ENCODE results near the gene IFFO2. TPM values are rescaled to one million over a fixed set of nuclear protein-coding genes. Genes with fewer than 3 reads are reported as not detected.

Gene IFFO2
- total RNA-seq (2014; rRNA removed; shearing (Covaris generic)): 6.3 and 7.1 TPM in 2 replicates

DNA sequence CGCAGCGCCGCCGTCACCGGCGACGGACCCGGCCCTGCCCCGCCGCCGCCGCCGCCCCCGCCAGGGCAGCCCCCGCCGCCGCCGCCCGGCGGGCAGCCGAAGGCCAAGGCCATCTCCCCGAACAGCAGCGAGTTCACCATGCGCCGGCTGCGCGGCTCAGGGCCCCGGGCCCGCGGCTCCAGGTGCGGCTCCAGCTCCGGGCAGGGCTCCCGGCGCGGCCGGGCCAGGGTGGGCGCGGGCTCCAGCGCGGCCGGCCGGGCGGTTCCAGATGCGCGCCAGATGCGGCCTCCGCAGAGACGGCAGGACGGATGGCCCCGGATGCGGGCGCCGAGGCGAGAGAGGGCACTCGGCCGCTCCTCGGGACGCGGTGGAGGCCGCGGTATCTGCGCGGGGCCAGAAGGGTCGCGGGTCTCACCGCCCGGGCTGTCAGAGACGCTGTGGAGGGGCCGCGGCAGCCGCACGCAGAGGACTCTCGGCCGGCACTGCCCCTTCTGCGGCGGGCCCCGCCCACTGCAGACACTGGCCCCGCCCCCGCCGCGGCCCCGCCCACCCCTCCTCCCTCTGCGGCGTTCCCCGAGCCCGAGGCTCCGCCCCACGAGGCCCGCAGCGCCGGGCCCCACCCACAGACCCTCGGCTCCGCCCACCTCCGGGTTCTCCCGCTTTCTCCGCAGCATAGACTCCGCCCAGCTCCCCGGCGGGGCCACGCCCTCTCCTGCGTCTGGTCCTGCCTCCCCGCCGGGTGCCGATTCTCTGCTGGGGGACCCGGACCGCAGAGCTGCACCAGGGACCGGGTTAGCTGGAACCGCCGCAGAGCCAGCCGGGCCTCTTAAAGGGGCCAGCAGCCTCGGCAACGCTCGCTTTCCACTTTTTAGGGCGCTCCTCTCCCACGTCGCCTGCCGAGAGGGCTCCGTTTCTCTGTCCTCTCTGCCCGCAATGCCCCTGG is at the start of gene IFFO2:
TSS of gene IFFO2 (minus strand) at position 484 of the 943 bp plus-strand sequence. CDS start at position 140, 344 bp downstream.
- DNase-seq (ENCODE audit: low spot score): peak; percentile 62

DNA sequence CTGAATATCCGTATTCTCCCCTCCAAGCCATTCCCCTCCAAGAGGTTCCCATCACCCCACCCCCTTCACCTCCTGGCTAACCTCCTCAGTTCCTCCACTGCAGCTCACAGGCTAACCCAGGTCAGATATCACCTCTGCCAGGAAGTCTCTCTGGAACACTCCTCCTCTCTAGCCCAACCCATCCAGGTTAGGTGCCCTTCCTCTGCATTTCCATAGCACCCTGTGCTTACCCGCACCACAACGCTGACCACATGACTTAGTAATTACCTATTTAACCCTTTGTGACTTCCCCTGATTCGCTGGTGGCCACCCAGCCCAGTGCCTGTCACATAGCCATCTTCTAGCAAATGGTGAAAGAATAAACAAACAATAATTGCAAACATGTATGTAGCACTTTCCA is 49.5 kb upstream of the IFFO2 start:
- no peak for DNase-seq (ENCODE audit: low spot score)

DNA sequence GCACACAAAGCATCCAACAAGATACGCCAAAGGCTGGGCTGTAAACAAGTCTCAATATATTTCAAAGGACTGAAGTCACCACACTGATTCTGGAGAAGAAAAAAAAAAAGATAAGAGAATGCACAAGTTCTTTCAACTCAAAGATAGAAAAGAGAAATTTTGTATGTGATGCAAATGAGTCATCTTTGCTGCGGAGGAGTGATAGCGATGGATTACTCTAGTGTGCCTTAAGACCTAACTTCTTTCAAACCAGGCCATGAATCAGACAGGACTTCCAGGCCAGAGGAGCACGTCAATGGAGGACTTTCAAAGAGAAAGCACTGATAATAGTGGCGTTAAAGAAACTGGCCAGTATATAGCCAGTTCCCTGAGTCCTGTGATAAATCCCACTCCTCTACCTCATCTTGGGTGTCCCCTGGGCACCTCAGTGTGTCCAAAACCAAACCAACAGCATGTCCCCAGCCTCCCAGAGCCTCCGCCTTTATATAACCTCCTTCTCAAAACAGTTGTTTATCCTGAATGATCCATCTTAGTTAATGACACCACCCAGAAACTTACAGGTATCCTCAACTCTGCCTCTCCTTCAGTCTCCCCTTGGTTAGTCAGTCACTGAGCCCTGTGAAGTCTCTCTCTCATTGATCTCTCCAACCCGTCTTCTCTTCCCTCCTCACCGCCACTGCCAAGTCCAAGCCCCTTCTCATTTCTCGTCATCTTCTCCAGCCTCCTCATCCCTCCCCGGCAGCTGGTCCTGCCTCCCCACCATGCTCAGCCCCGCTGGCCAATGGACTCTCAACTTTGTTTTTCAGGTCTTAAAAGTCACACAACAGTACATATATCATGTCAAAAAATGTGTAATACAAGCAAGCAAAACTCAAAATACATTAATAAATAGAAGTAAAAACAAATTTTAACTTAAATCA is 47.2 kb upstream of the IFFO2 start:
- DNase-seq (ENCODE audit: low spot score): peak; percentile 43

DNA sequence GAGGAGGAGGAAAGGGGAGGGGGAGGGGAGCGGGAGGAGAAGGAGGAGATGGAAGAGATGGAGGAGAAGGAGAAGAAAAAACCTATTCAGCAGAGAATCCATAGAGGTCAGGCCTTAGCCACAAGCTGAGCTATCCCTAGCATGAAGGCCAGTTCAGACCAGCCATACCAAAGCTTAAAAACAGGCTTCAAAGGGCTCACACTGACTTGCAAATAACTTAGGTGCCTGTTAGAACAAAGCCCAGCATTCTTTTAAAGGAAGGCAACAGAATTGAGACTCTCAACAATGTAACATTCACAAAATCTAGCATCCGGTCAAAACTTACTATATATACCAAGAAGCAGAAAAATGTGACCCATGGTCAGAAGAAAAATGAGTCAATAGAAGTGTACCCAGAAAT is 43.6 kb upstream of the IFFO2 start:
- DNase-seq (ENCODE audit: low spot score): no peak

DNA sequence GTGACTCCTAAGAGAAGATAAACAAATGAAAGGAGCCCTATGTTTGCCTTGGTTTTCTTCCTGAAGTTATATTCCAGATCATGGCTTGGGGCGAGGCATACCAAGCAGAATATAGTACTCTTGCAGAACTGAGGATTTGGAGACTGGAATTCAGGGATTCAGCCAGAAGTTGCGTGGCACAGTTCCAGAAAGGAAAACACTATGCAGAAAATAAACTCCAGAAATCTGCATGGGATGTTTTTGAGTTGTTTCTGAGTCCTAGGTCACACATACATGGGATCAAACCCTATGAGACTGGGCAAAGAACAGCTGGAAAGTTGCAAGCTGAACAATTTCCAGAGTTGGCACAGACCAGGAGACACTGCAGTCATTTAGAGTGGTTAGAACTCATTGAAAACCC is 42.9 kb upstream of the IFFO2 start:
- no peak for DNase-seq (ENCODE audit: low spot score)

DNA sequence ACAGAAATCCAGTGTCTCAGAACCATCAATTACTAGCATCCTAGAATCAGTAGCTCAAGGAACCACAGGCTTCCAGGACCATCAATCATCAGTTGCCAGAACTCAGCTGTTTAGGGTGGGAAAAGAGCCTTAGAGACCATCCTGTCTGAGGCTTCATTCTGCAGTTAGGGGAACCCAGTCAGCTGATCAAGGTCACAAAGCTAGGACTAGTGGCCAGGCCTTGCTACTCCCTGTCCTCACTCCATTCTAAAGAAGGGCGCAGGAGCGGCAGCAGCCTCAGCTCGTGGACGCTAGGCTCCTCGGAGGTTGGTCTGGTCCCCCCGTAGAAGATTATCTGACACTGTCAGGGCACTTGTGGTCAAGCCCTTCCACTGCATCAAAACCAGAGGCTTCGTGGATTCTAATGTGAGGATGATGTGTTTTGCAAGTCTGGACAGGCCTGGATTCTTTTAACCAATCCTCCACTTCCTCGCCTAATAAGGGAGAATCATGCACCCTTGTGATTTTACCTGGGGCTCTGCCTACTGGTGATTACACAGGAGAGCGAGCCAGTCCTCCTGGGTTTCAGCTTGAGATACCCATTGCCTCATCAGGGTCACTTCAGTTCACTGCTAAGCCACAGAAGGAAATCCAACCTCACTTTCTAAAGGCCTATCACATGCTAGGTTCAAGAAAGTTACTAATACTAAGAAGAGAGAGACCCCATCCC is 41.7 kb upstream of the IFFO2 start:
- DNase-seq (ENCODE audit: low spot score): no peak

DNA sequence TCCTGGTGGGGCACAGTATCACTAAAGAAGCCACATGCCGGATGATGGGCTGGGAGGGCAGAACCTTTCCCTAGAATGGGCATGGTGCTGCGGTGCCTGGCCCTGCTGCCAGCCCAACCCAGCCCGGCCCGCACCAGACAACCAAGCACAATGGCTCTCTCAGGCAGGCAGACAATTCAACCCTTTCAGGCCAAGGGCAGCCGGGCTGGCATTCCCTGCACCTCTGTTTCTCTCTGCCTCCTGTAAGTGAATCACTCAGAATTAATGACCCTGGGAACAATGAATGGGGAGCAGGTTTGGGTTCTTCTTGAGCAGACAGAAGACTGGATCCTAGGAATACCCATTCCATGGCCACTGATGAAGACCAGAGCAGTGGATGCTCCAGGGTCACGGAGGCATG is 41.0 kb upstream of the IFFO2 start:
- no peak for DNase-seq (ENCODE audit: low spot score)

DNA sequence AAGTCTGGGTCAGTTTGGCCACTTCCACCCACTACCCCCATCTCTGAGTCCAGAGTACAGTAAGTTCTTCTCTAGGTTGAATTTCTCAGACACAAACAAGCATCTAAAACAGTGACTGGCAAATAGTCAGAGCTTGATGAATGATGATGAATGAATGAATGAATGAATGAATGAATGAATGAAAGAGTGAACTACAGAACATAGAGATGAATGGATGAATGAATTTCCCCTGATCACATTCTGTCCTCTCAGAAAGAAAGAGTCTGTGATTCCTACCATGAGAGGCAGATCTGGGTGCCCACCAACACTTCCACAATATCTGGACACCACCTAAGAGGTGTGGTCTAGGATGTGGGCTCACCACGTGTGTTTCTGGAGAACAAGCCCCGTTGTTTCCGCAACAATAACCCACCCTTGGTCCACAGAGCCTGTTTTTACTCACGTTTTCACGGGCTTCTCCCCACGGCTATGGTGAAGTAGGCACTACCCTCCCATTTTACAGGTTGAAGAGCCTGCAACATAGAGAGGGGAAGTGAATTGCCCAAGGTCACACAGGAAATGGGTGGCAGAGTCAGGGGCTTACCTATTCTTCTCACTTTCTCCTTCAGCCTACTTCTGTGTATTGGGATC is 40.2 kb upstream of the IFFO2 start:
- DNase-seq (ENCODE audit: low spot score): no peak

DNA sequence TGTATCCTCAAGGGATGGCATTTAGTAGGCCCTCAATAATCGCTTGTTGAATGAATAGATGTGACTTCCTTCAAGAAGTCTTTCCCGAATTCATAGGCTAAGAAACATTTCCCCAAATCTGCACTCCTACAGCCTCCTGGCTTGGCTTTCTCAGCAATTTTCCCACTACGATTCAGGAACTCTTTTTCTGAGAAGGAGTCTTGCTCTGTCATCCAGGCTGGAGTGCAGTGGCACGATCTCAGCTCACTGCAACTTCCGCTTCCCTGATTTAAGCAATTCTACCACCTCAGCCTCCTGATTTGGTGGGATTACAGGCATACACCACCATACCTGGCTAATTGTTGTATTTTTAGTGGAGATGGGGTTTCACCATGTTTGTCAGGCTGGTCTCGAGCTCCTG is 37.9 kb upstream of the IFFO2 start:
- no peak for DNase-seq (ENCODE audit: low spot score)

DNA sequence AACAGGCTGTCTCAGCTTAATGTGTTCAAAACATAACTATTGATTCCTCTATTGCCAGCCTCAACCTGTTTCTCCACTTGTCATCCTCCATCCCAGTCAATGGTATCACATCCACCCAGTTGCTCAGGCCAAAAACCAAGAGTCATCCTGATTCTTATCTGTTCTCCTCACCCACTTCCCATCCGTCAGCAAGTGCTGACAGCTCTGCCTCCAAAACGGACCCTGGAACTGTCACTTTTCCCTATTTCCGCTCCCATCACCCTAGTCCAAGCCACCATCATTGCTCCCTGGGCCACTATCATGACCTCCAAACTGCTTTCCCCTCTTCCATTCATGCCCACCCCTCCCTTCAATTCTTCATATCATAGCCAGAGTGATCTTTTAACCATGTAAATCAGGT is 36.2 kb upstream of the IFFO2 start:
- no peak for DNase-seq (ENCODE audit: low spot score)

DNA sequence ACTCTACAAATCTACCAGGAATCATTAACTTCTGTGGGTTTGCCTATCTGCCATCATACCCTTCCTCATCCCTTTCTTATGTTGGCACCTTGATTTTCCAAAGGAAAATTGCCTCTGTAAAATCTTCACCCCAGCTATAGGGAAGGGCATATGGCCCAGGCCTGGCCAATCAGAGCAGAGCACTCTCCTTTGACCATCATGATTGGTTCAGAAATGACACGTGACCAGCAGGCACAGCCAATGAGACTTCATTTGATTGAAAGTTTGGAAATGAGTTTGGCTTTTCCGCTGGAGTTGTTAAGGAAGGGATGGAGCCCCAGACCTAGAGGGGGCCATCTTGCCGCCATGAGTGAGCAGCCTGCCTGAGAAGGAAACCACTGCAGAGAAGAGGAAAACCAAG is 35.1 kb upstream of the IFFO2 start:
- DNase-seq (ENCODE audit: low spot score): no peak

DNA sequence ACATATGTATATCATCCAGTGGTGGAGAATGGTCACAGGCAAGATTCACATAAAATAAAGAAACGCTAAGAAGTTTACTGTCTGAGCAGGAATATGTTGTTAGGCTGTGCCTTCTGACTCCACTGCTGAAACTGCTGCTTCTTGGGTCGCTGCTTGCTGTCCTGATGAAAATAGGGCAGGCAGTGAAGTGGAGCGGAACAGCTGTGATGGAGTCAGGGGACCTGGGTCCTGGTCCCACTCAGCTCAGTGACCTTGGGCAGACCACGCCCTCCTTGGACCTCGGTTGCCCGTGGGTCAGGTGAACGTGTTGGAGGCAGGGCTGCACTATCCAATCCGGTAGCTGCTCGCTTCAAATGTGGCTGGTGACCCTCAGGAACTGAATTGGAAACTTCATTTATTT is 33.4 kb upstream of the IFFO2 start:
- no peak for DNase-seq (ENCODE audit: low spot score)

DNA sequence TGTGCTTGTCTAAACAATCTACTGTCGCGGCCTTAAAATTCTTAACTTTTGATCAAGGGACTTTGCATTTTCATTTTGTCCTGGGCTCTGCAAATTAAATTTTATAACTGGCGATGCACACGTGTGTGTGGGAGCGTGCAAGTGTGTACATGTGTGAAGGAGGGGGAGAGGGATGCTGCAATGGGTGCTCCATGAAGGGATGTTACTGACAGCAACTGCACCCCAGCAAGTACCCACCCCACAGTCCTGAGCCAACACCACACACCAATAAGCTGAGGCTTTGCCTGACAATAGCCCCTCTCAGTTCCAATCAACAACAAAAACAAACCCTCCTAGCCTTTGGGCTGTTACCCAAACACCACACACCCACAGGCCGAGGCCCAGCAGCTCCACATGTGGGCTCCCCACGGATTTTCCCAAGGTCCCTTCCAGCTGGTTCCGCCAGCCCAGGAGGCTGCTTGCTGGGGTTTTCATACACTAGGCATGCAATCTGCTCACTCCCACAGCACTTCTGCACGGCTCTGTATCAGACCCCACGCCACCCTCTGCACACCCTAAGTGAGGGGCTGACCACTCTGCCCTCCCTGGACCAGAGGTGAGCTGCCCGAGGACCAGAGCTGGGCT is 32.8 kb upstream of the IFFO2 start:
- no peak for DNase-seq (ENCODE audit: low spot score)

DNA sequence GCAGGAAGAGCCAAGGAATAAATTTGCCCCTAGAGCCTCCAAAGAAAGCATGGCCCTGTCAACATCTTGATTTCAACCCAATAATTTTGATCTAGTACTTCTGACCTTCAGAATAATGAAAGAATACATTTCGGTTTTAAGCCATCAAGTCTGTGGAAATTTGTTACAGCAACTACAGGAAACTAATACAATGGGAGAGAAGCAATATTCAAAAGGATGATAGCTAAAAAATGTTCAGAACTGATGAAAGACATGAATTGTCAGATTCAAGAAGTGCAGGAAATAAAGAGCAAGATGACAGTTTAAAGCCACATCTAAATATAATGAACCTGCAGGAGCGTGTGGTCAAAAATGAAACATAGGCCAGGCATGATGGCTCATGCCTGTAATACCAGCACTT is 24.8 kb upstream of the IFFO2 start:
- DNase-seq (ENCODE audit: low spot score): no peak

DNA sequence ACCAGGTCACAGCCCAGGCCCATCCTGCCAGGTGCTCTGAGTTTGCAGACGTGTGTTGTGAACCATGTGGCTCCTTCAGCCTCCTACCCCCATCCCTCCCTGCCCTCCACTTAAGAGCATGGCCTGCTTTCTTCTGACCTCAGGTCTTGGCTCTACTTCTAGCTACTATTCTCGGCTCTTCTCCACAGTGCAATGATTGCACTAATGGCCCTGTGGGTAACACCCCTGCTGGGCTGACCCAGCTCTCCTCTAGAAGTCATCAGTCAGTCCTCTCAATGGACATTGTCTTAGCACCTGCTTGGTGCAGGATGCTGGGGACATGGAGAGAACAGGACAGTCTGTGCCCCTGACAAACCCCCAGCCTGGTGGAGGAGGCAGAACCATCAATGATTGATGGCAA is 22.2 kb upstream of the IFFO2 start:
- no peak for DNase-seq (ENCODE audit: low spot score)

DNA sequence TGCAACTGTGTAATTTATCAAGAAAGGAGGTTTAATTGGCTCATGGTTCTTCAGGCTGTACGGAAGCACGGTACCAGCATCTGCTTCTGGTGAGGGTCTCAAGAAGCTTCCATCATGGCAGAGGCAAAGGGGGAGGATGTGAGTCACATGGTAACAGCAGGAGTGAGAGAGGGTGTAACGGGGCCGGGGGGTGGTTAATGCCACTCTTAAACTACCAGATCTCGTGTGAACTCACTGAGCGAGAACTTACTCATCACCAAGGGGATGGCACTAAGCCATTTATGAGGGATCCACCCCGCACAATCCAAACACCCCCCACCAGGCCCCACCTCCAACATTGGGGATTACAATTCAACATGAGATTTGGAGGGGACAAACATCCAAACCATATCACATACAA is 21.0 kb upstream of the IFFO2 start:
- no peak for DNase-seq (ENCODE audit: low spot score)

DNA sequence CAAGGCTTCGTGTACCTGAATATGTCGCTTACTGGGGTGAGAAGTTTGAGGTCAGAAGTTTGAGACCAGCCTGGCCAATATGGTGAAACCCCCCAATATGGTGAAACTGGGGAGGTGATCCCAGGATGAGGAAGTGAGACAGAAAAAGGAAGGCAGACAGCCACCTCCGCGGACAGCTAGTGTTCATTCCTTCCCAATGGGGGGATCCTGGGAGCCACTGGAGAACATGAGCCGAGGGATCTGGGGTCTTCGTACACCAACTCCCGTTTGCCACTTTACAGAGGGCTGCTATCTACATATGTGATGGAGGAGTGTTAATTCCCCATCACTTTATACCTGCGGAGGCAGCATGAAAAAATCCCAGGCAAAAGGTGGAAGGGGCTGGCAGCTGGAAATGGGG is 19.6 kb upstream of the IFFO2 start:
- no peak for DNase-seq (ENCODE audit: low spot score)

DNA sequence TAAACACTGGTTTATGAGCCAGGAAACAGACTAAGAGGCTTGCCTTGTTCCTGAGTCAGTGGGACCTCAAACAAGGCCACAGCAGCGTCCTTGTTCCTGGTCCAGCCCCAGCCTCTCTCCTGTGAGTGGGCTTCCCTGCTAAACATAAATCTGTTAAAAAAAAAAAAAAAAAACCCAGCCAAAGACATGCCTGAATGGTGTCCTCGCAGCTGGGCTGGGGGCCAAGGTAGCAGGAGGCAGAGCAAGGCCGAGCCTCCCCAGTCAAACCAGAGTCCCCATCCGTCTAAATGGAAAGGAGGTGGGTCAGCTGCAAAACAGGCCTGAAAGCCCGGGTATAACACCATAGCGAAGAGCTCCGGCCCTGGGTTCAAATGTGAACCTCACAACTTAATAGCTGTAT is 18.1 kb upstream of the IFFO2 start:
- DNase-seq (ENCODE audit: low spot score): no peak

DNA sequence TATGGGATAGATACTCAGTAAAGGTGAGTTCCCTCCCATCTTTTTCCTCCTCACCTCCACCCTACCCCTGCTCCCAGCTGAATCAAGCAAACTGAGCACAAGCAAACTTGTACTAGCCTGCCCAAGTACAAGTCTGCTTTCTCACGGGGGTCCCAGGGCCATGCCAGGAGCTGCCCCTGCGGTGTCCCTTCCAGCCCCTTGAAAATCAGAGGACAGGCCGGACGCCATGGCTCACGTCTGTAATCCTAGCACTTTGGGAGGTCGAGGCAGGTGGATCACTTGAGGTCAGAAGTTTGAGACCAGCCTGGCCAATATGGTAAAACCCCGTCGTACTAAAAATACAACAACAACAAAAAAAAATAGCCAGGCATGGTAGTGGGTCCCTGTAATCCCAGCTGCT is 17.5 kb upstream of the IFFO2 start:
- no peak for DNase-seq (ENCODE audit: low spot score)

DNA sequence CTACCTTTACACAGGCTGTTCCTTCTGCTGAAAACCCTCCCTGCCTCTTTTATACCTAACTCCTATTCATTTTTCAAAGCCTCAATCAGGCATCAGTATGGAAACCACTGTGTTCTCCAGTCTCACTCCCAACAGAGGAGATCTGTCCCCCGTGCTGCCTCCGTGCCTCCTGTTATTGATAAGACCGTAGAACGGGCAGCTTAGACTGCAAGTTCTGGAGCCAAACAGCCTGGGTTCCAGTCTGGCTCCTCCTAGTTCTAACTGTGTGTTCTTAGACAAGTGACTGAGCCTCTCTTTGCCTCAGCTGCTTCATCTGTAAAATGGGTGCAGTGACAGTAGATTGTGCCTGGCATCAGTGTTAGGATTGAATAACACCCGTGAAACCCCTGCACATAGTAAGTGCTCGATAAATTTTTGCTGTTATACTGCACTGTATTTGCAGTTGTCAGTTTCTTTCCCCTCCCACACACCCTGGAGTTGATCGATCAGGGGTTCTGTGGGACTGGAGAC is 17.0 kb upstream of the IFFO2 start:
- no peak for DNase-seq (ENCODE audit: low spot score)

DNA sequence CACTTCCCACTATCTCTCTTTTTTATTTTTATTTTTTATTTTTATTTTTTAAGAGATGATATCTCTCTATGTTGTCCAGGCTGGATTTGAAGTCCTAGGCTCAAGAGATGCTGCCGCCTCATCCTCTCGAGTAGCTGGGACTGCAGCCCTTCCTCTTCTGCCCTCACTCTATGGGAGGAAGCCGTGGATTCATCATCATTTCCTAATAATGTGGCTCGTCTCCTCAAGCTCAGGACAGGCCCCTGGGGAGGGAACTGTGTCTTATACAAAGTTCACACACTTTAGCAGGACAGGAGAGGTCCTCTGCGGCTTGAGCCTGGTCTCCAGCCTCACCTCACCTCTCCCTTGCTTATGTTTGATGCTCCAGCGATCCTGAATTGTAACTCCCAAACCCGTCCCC is 16.5 kb upstream of the IFFO2 start:
- no peak for DNase-seq (ENCODE audit: low spot score)

All from A172 (cell line).